Measurements from ENCODE around the gene TLCD5. TPM values are rescaled to one million over a fixed set of nuclear protein-coding genes. Genes with fewer than 3 reads are reported as not detected.

TLCD5 gene
- total RNA-seq, 2 donors from 2014 or later: 13.8 to 20.1 TPM

GRCh38 chr11:120308081-120308480, 17.0 kb upstream of the TLCD5 start:
- H3K27ac Mint-ChIP-seq: no peak overlapping the region
- Histone ChIP-seq H3K4me3 (ENCODE audit: low read length) (no peak overlapping the region), H3K9me3 (ENCODE audit: control insufficient read depth, low read length) (no peaks in the 10 kb centered on the region), H3K9ac (ENCODE audit: extremely low read depth, low read length, poor library complexity, severe bottlenecking) (no peak overlapping the region), H3K27ac (ENCODE audit: low read depth, low read length) (no peak overlapping the region), H3K27me3 (ENCODE audit: control insufficient read depth, insufficient read depth, low read length, poor library complexity, severe bottlenecking) (no peaks in the 10 kb centered on the region), H3K36me3 (ENCODE audit: control insufficient read depth, insufficient read depth, low read length) (no peaks in the 10 kb centered on the region), H3K4me1 (ENCODE audit: control insufficient read depth, insufficient read depth, low read length) (no peaks in the 10 kb centered on the region)
- no peak overlapping the region for H3K4me3 Mint-ChIP-seq
- WGBS, 2 experiments (ENCODE audit: insufficient coverage in 1 of 2, insufficient read length in 1 of 2): 90 to 93% methylated on average over 2 to 7 of the region's 7 CpGs
- peaks cover 7% of the 10 kb centered on the region for H3K27me3 Mint-ChIP-seq (ENCODE audit: insufficient read depth)
- TF ChIP-seq CTCF (conservative IDR thresholded peaks at IDR 0.05): no peak
- no peak for DNase-seq
- H3K36me3 Mint-ChIP-seq (ENCODE audit: low read depth): no peaks in the 10 kb centered on the region
- peaks cover 6% of the 10 kb centered on the region for H3K4me1 Mint-ChIP-seq
- no peaks in the 10 kb centered on the region for H3K9me3 Mint-ChIP-seq

GRCh38 chr11:120310870-120311269, 14.2 kb upstream of the TLCD5 start:
- peaks cover 8% of the 10 kb centered on the region for H3K4me1 ChIP-seq (ENCODE audit: control insufficient read depth, insufficient read depth, low read length)
- H3K27me3 ChIP-seq (ENCODE audit: control insufficient read depth, insufficient read depth, low read length, poor library complexity, severe bottlenecking): no peaks in the 10 kb centered on the region
- Mint-ChIP-seq H3K9me3 (no peaks in the 10 kb centered on the region), H3K36me3 (ENCODE audit: low read depth) (no peaks in the 10 kb centered on the region), H3K4me3 (no peak overlapping the region), H3K4me1 (peaks cover 18% of the 10 kb centered on the region), H3K27ac (no peak overlapping the region), H3K27me3 (ENCODE audit: insufficient read depth) (peaks cover 5% of the 10 kb centered on the region)
- no peak for DNase-seq
- H3K4me3 ChIP-seq (ENCODE audit: low read length): no peak overlapping the region
- H3K36me3 ChIP-seq (ENCODE audit: control insufficient read depth, insufficient read depth, low read length): no peaks in the 10 kb centered on the region
- 81 to 86% methylated on average over 3 of the region's 3 CpGs for WGBS, 2 experiments (ENCODE audit: insufficient coverage in 1 of 2, insufficient read length in 1 of 2)
- no peaks in the 10 kb centered on the region for H3K9me3 ChIP-seq (ENCODE audit: control insufficient read depth, low read length)
- H3K27ac ChIP-seq (ENCODE audit: low read depth, low read length): no peak overlapping the region
- no peak for TF ChIP-seq CTCF (conservative IDR thresholded peaks at IDR 0.05)
- H3K9ac ChIP-seq (ENCODE audit: extremely low read depth, low read length, poor library complexity, severe bottlenecking): no peak overlapping the region

- 68 to 82% methylated on average over 2 to 3 of the region's 3 CpGs for WGBS, 2 experiments (ENCODE audit: insufficient coverage in 1 of 2, insufficient read length in 1 of 2)
- Histone ChIP-seq H3K27me3 (ENCODE audit: control insufficient read depth, insufficient read depth, low read length, poor library complexity, severe bottlenecking) (no peaks in the 10 kb centered on the region), H3K36me3 (ENCODE audit: control insufficient read depth, insufficient read depth, low read length) (no peaks in the 10 kb centered on the region), H3K9me3 (ENCODE audit: control insufficient read depth, low read length) (no peaks in the 10 kb centered on the region), H3K9ac (ENCODE audit: extremely low read depth, low read length, poor library complexity, severe bottlenecking) (no peak overlapping the region), H3K27ac (ENCODE audit: low read depth, low read length) (no peak overlapping the region), H3K4me1 (ENCODE audit: control insufficient read depth, insufficient read depth, low read length) (peaks cover 8% of the 10 kb centered on the region), H3K4me3 (ENCODE audit: low read length) (no peak overlapping the region)
- Mint-ChIP-seq H3K4me3 (no peak overlapping the region), H3K27ac (no peak overlapping the region), H3K36me3 (ENCODE audit: low read depth) (no peaks in the 10 kb centered on the region), H3K9me3 (no peaks in the 10 kb centered on the region), H3K4me1 (peaks cover 19% of the 10 kb centered on the region), H3K27me3 (ENCODE audit: insufficient read depth) (peaks cover 9% of the 10 kb centered on the region)
- no peak for TF ChIP-seq CTCF (conservative IDR thresholded peaks at IDR 0.05)
- no peak for DNase-seq
Observed at GRCh38 chr11:120314861-120315260, 10.2 kb upstream of the TLCD5 start.

Data from endodermal cell (in vitro differentiated cells).